ENCODE measurements around the gene KRTAP10-9.

DNA sequence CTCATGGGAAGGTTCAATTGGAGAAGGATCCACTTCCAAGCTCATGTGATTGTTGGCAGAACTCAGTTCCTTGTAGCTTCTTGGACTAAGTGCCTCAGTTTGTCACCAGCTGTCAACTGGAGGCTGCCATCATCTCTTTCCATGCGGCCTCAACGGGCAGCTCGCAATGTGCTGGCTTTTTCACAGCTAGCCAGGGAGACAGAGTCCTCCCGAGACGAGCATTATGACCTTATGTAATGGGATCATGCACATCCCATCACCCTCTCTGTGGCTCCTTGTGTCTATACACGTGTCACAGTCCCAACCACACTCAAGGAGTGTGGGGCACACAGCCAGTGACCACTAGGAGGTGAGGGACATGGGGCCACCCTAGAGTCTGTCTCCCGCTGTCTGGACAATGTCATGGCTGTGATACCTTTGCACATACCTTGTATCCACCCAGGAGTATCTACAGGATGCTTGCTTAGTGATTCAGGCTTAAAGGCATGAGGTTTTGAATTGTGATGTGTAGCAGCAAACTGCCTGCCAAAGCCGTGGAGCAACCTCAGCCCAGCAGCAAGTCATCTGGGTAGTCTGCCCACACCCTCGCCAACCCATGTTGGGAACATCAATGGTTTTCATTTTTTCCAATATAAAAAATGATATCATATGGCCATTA lies 30.7 kb upstream of the KRTAP10-9 start:
- TF ChIP-seq, protein P1, sequence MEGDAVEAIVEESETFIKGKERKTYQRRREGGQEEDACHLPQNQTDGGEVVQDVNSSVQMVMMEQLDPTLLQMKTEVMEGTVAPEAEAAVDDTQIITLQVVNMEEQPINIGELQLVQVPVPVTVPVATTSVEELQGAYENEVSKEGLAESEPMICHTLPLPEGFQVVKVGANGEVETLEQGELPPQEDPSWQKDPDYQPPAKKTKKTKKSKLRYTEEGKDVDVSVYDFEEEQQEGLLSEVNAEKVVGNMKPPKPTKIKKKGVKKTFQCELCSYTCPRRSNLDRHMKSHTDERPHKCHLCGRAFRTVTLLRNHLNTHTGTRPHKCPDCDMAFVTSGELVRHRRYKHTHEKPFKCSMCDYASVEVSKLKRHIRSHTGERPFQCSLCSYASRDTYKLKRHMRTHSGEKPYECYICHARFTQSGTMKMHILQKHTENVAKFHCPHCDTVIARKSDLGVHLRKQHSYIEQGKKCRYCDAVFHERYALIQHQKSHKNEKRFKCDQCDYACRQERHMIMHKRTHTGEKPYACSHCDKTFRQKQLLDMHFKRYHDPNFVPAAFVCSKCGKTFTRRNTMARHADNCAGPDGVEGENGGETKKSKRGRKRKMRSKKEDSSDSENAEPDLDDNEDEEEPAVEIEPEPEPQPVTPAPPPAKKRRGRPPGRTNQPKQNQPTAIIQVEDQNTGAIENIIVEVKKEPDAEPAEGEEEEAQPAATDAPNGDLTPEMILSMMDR (IDR thresholded peaks at IDR 0.05): no peak
- no peak for TF ChIP-seq POLR2A (IDR thresholded peaks at IDR 0.05; ENCODE audit: low read depth)
- TF ChIP-seq POLR2AphosphoS5 (IDR thresholded peaks at IDR 0.05): no peak
